DND-41 (cell line): Measurements from ENCODE around the gene C11orf58.

Experiments
- CTCF ChIP-seq: IDR thresholded peaks from 2 replicates; pipeline ENCODE4 v1.5.1; 2012; ENCODE audit warnings: borderline replicate concordance, low read length, moderate library complexity, mild to moderate bottlenecking; ENCODE audit not compliant: poor library complexity, severe bottlenecking; ENCODE audit errors: extremely low read depth
- EZH2 ChIP-seq: IDR thresholded peaks from 3 replicates; pipeline ENCODE4 v1.6.1; 2012; ENCODE audit warnings: borderline replicate concordance, low read depth, mild to moderate bottlenecking, moderate library complexity, low read length, inconsistent platforms; ENCODE audit not compliant: severe bottlenecking

DNA sequence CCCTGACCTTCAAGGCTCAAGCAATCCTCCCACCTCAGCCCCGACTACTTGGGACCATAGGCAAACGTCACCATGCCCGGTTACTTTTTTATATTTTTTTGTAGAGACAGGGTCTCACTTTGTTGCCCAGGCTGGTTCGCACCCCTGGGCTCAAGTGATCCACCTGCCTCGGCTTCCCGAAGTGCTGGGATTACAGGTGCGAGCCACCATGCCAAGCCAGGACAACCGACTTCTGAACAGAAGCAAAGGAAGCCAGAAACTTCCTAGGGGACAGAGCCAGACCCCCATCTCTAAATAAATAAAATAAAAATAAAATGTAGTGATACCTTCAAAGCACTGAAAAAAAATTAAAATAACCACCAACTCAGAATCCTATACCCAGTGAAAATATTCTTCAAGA lies 26.4 kb downstream of the C11orf58 start:
- TF ChIP-seq CTCF (no peak), EZH2 (no peak)
